Measurements from ENCODE around the gene MOSPD3. TPM values are rescaled to one million over a fixed set of nuclear protein-coding genes. Genes with fewer than 3 reads are reported as not detected.

Gene MOSPD3
- total and polyA plus RNA-seq, 9 donors: 9.2 to 27.7 (median 24.4) TPM

DNA sequence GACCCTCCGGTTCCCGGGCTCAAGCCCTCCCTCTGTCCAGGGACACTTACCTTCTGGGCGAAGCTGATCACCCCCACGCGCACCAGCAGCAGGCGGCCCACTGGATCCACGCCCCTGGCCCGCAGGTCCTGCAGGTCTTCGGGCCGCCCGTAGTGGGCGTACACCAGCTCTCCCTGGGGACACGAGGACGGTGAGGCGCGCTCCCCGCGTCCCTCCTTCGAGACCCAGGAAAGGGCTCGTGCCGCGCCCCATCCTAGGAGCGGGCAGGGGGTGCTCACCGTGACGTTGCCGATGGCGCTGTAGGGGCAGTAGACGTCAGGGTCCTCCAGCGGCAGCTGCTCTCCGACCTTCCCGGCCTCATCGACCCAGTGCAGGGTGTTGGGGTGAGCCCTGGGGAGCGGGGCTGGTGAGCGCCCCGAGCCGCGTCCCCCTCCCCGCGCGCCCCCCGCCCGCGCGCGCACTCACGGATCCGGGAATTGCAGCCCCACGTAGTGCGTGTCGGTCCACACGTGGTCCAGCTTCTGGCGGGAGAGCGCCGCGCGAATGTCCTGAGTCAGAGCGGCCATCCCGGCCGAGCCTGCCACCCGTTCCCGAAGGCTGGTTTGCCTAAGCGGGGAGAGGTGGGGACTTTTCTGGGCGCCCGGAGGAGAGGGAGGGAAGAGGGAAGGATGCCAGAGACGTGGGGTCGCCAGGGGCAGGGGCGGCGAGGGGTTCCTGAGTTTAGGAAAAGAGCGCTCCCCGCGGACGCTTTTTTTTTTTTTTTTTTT is 20.8 kb downstream of the MOSPD3 start:
- peak in 3 of 5 donors; percentile 44 to 57 (median 49) for DNase-seq
- no peak for TF ChIP-seq POLR2A (IDR thresholded peaks at IDR 0.05)
- TF ChIP-seq, protein P1, sequence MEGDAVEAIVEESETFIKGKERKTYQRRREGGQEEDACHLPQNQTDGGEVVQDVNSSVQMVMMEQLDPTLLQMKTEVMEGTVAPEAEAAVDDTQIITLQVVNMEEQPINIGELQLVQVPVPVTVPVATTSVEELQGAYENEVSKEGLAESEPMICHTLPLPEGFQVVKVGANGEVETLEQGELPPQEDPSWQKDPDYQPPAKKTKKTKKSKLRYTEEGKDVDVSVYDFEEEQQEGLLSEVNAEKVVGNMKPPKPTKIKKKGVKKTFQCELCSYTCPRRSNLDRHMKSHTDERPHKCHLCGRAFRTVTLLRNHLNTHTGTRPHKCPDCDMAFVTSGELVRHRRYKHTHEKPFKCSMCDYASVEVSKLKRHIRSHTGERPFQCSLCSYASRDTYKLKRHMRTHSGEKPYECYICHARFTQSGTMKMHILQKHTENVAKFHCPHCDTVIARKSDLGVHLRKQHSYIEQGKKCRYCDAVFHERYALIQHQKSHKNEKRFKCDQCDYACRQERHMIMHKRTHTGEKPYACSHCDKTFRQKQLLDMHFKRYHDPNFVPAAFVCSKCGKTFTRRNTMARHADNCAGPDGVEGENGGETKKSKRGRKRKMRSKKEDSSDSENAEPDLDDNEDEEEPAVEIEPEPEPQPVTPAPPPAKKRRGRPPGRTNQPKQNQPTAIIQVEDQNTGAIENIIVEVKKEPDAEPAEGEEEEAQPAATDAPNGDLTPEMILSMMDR (IDR thresholded peaks at IDR 0.05): peak in 1 of 3 donors; percentile 20
- Histone ChIP-seq H3K4me3 (peak overlapping the region; percentile 1), H3K36me3 (no peaks in the 10 kb centered on the region), H3K27ac (no peak overlapping the region), H3K4me1 (ENCODE audit: insufficient read depth) (peaks cover 8% of the 10 kb centered on the region), H3K27me3 (no peaks in the 10 kb centered on the region), H3K9me3 (no peaks in the 10 kb centered on the region)
- intact Hi-C loops (cut with DNase I): no loop called here
- WGBS, 3 donors: 2 to 3% (median 2%) methylated on average over 44 to 72 of the region's 72 CpGs

DNA sequence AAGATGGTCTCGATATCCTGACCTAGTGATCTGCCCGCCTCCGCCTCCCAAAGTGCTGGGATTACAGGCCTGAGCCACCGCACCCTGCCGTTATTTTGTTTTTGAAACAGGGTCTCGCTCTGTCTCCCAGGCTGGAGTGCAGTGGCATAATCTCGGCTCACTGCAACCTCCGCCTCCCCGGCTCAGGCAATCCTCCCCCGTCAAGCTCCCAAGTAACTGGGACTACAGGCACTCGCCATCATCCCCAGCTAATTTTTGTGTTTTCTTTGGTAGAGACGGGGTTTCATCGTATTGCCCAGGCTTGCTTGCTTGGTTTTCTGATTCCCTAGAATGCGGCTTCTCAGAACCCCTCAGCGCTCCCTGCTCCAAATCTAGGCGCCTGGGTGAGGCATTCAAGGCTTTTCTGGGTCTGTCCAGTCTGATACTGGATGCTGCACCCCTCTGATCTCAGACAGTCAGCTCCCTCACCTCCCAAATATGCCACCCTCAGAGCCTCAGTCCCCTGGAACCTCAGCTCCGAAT is 27.7 kb downstream of the MOSPD3 start:
- H3K4me3 ChIP-seq: no peak overlapping the region
- no peaks in the 10 kb centered on the region for H3K36me3 ChIP-seq
- TF ChIP-seq, protein P1 (IDR thresholded peaks at IDR 0.05): no peak
- TF ChIP-seq POLR2A (IDR thresholded peaks at IDR 0.05) (no peak), EP300 (IDR thresholded peaks at IDR 0.05) (no peak)
- WGBS, 3 donors: 65 to 72% (median 65%) methylated on average over 17 of the region's 17 CpGs
- H3K9me3 ChIP-seq: no peaks in the 10 kb centered on the region
- H3K4me1 ChIP-seq (ENCODE audit: insufficient read depth): no peaks in the 10 kb centered on the region
- no peak overlapping the region for H3K27ac ChIP-seq
- intact Hi-C loops (cut with DNase I): no loop called here
- DNase-seq: no peak
- no peaks in the 10 kb centered on the region for H3K27me3 ChIP-seq

DNA sequence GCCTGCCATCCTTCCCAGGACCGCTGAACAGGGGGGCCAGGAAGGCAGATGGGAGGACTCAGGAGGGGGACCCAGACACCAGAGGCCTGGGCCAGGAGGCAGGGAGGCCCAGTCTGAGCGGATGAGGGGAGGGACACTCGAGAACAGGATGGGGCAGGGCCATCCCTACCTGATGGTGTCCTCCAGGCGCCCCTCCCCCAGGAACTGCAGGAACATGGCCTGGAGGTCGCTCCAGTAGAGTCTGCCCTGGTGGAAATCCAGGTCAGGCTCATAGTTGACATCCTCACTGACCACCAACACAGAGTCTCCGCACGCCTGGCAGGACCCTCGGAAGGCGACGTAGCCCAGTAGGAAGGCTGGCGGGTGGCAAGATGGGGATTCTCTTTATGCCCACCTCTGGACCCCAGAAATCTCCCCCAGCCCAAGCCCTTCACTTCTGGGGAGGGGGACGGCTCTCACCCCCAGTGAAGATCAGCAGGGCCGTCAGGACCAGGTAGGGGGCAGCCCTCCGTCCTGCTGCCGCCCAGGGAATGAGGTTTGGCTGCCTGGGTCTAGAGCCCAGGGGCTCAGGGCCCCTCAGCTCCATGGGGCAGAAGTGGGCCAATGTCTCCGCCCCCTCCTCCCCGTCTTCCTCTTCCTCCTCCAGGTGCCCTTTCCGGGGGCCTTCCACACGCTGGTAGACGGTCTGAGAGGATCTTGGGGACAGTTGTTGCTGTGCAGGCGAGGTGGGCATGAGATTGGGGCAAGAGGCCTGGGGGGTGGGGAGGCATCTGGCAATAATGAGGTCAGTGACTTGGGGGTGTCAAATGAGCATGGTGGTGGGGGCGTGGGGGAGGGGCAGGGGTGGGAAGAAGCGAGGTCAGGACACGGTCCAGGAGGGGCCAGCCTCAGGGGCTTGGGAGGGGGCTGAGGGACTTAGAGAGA is 28.4 kb downstream of the MOSPD3 start:
- no peak overlapping the region for H3K4me3 ChIP-seq
- H3K4me1 ChIP-seq (ENCODE audit: insufficient read depth): no peaks in the 10 kb centered on the region
- H3K9me3 ChIP-seq: no peaks in the 10 kb centered on the region
- DNase-seq: no peak
- intact Hi-C loops (cut with DNase I): no loop called here
- no peaks in the 10 kb centered on the region for H3K27me3 ChIP-seq
- no peak for TF ChIP-seq POLR2A (IDR thresholded peaks at IDR 0.05)
- TF ChIP-seq EP300 (IDR thresholded peaks at IDR 0.05): no peak
- TF ChIP-seq, protein P1 (IDR thresholded peaks at IDR 0.05): no peak
- WGBS, 3 donors: 57 to 73% (median 58%) methylated on average over 18 to 24 of the region's 24 CpGs
- no peak overlapping the region for H3K27ac ChIP-seq
- H3K36me3 ChIP-seq: no peaks in the 10 kb centered on the region

DNA sequence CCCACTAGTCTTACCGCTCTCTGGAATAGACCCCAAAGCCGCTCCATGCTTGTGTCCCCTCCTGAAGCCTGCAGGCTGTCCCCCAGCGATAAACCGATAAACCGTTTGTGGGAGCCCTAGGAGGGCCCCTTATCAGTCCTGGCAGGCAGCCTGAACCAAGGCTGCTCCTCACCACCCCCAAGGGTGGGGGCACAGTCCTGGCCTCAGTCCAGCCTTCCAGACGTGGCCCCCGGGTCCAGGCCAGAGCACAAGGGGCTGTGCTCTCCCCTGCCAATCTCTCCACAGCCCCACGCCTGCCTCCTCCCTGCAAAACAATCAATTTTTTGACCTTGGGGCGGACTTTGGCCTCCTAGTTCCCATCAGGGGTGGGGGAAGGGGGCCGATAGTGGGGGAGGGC is 29.1 kb downstream of the MOSPD3 start, which contains the start of gene TFR2:
TSS of gene TFR2 (minus strand) at position 90 of the 397 bp plus-strand sequence. CDS start at position 47, 43 bp downstream.
- intact Hi-C loops (cut with DNase I): no loop called here
- Histone ChIP-seq H3K27me3 (no peaks in the 10 kb centered on the region), H3K4me3 (no peak within 1 kb of the TSS), H3K4me1 (ENCODE audit: insufficient read depth) (no peaks in the 10 kb centered on the region), H3K27ac (no peak within 1 kb of the TSS), H3K36me3 (no peaks in the 10 kb centered on the region), H3K9me3 (no peaks in the 10 kb centered on the region)
- 20 to 32% (median 24%) methylated on average over 10 of the region's 10 CpGs for WGBS, 3 donors
- TF ChIP-seq, protein P1 (IDR thresholded peaks at IDR 0.05): no peak
- TF ChIP-seq EP300 (IDR thresholded peaks at IDR 0.05): no peak
- no peak for TF ChIP-seq POLR2A (IDR thresholded peaks at IDR 0.05)
- no peak for DNase-seq
